Mucosa of gallbladder (tissue), 1 donor: Measurements from ENCODE around the gene RNASEL. TPM values are rescaled to one million over a fixed set of nuclear protein-coding genes. Genes with fewer than 3 reads are reported as not detected.
A peak's percentile ranks its signal among the peaks of the same experiment; 100 is the strongest.
"Not testable (repeated sequence)": the region's sequence is repeated elsewhere in the genome, so short reads cannot be mapped to it uniquely, and the experiment has no call there.

ENCODE experiments used
- DNase-seq: peaks from one replicate; pipeline ENCODE4 v3.0.0-alpha.2; 2020; ENCODE audit warnings: low spot score
- total RNA-seq: library from RNA; stranded (reverse); gene quantifications from one replicate; pipeline ENCODE4 v1.2.1, GENCODE V29; 2021
- donor health status: DM: no; HTN: no; CAD: no.

RNASEL gene
- 16.7 TPM for total RNA-seq

DNA sequence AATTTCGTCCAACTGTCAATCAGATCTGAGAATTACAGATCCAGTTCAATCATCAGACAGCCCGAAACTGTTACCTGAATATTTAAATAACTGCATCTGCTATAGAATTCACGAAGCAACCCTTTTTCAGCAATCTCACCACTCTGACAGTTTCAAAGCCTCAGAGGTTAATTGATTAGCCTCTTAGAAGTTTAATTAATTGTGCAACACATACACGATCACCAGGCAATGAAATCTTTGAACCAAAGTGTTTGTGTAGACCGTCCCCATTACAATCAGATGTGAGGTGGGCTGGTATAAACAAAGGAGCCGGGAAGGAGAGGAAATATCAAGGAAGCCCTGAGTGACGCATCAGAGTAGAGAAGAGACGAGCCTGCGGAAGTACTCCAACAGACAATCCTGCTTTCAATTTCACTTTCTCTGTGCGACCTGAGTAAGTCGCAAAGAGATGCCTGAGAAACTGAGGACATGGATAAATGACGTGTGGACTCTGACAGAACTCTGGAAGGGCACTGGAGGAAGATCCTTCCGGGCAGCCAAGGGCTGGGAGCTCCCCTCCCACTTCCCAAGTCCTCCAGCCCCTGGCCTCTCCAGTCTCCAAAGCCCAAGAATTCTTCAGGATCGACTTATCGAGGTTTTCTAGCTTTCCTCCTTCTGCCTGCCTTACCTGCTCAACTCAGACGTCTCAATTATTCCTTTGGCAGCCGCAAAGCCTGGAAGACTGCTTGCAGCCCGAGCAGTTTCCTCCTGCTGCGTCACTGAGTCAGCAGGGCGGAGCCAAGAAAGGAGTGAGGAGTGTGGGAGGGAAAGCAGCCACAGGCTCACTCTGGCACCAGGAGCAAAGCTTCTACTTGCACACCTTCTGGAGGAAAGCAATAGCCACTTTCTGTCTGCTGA, at the start of gene RNASEL:
RNASEL (minus strand) TSS at position 757 of the 897 bp plus-strand sequence. CDS start 2,450 bp downstream, outside the sequence.
- DNase-seq = peak; percentile 75

DNA sequence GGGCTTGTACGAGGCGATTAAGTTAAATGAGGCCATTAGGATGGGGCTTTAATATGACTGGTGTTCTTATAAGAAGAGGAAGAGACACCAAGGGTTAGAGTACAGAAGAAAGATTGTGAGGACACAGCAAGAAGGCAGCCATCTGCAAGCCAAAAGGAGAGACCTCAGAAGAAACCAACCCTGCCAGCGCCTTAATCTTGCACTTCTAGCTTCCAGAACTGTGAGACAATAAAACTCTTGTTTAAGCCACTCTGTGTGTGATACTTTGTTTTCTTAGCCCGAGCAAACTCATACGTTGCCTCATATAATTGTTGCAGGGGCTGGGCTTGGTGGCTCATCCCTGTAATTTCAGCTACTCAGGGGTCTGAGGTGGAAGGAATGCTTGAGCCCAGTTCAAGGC, 48.7 kb upstream of the RNASEL start:
- DNase-seq = no peak

- DNase-seq = no peak
These were observed 46.8 kb upstream of the RNASEL start for GRCh38 chr1:182635871-182636270.

DNA sequence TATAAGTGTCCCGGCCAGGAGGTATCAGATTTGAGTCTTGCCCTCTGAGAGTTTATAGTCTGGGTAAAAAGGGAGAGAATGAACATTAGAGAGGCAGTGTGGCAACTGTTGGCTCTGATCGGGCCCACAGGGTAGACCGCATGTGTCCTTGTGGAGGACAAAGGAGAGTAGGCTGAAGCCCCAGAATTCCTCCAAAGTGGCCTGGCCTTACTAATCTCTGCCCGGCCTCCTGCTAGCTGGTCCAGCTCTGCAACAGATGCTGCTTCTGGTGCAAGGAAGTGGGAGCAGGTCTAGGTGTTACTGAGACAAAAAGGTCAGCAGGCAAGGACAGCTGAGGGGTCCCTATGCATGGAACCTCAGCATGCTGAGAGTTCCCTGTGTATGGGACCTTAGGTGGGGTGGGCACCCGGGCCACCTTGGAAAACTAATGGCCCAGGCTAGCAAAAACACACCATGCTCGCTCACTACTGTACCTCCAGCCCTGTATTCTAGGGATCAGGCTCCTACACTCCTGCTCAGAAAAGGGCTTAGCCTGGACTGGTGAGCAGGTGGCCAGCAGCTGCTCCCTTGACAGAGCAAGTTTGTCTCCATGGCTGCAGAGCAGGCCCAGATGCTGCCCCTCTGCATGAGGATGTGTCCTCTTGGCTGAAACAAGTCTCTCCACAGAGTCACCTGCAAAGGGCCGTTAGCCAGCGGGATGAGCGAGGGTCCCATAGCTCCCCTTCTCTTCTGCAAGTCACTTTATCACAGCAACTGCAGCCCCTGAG, 45.4 kb upstream of the RNASEL start:
- DNase-seq = no peak

- no peak for DNase-seq
These were observed 44.7 kb upstream of the RNASEL start for GRCh38 chr1:182633657-182634281.

- no peak for DNase-seq
These were observed 44.0 kb upstream of the RNASEL start for GRCh38 chr1:182633031-182633430.

GRCh38 chr1:182632441-182632857, 43.4 kb upstream of the RNASEL start:
- DNase-seq = not testable (repeated sequence)

DNA sequence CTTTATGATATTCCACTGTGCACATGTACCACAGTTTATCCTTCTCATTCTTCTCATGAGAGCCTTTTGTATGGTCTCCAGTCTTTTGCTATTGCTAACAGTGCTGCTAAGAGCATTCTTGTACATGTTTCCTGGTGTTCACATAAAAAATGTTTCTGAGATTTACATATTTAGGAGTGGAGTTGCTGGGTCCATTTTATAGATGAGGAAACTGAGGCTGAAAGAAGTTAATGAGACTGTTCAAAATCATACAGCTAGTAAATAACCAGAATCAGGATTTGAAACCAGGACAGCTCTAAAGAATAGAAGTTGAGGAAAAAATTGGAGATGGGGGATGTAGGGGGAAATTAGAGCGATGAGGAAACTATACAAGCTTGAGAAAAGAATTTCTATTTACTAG, 42.9 kb upstream of the RNASEL start:
- no peak for DNase-seq

- DNase-seq = no peak
These were observed 42.1 kb upstream of the RNASEL start for GRCh38 chr1:182631053-182631677.

GRCh38 chr1:182630586-182630985, 41.5 kb upstream of the RNASEL start:
- DNase-seq = no peak

- no peak for DNase-seq
These were observed 40.5 kb upstream of the RNASEL start for GRCh38 chr1:182629499-182630096.

- DNase-seq = no peak
These were observed 40.0 kb upstream of the RNASEL start for GRCh38 chr1:182629080-182629479.

DNA sequence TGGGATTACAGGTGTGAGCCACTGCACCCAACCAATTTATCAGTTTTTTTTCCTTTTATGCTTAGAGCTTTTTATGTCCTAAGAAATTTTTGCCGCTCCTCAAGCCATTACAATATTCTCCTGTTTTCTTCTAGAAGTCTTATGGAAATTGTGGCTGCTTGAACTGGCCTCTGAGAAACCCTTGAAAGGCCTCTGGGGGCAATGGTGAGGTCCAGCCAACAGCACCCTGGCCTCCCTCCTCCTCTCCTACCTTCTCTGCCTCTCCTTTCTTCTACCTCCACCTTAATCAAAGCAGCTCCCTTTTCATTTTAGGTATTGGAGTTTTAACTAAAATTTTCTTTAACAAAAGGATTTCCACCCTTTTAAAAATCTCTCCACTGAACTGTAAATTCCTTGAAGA, 39.6 kb upstream of the RNASEL start:
- no peak for DNase-seq

- DNase-seq = no peak
These were observed 38.6 kb upstream of the RNASEL start for GRCh38 chr1:182627622-182628021.

GRCh38 chr1:182626527-182626926, 37.5 kb upstream of the RNASEL start:
- no peak for DNase-seq

DNA sequence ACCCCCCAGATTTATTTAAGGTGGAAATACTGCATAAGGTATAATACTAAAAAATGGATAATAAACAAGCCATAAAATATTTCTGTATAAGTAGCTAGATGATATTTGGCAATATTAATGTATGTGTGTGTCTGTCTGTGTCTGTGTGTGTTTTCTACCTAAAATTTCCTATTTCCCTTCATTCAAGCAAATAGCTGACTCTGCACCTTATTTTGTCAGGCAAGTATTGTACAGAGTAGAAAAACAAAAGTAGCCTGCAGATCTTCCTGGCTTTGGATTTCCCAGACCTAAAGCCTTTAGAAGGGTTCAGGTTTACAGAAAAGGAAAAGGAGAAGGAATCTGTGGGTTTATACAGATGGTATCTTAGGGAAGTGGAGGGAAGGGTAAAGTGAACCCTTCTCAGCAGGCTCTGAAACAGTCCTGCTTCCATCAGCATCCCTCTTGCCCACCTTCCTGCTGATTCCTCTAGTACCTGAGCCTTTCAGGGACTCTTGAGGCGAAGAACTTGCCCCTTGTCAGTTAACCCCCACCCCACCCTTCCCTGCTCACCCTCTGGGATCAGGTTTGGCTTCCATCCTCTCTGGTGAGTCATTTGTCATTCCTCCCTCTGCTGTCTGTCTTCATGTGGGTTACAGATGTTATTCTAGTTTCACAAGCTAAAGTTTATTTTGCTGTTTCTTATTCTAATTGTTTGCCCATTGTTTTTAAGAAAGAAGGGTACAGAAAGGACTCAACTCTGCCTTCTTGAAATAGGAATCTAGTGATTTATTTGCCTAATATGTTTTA, 36.9 kb upstream of the RNASEL start:
- DNase-seq = no peak

- DNase-seq = no peak
These were observed 36.0 kb upstream of the RNASEL start for GRCh38 chr1:182625024-182625423.

DNA sequence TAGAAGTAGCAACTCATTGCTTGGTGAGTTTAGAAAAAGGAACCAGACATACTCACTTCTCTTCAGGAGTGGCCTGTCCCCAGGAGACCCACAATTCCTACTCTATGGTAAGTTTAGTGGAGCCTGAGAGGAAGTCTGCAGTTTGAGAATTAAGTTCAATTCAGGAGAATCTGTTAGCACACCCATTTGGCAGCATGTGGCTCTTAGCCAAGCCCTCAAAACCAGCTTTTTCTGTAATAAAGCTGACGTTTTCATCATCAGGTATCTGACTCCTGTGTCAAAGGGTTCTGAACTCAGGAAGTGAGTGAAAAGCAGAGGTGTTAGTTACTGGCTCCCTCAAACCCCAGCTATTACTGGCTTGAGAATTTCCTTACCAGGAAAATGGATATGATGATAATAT, 35.5 kb upstream of the RNASEL start:
- DNase-seq = no peak

- DNase-seq = no peak
These were observed 34.0 kb upstream of the RNASEL start for GRCh38 chr1:182622901-182623528.

DNA sequence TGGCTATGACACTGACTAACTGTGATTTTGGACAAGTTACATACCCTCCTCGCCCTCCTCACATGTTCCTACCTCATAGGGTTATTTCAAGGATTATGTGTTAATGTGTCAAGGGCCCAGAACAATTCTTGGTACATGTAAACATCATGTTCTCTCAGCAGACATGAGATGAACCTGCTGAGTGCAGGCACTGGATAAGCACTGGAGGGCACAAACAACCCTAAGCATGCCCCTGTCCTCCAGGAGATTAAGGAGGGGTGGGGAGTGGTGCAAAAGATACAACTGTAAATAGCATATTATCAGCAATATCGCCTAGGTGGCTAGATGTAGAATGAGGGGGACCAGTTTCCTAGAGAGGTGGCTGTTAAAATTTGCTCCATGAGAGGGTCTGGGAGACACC, 32.9 kb upstream of the RNASEL start:
- no peak for DNase-seq
